Kidney tubule cell (primary cell): ENCODE measurements around the gene HTRA1.

ENCODE experiments used
- DNase-seq: peaks from one replicate; pipeline ENCODE4 v3.0.0-alpha.2; 2018; ENCODE audit warnings: low spot score

HTRA1 gene

GRCh38 chr10:122554131-122555036, 93.0 kb downstream of the HTRA1 start:
- no peak for DNase-seq

GRCh38 chr10:122555442-122555841, 94.1 kb downstream of the HTRA1 start:
- DNase-seq, result no peak

- peak; percentile 27 for DNase-seq
Observed at GRCh38 chr10:122557516-122557915, 96.2 kb downstream of the HTRA1 start.

GRCh38 chr10:122558452-122558851, 97.1 kb downstream of the HTRA1 start:
- no peak for DNase-seq

- DNase-seq, result no peak
Observed at GRCh38 chr10:122559228-122559627, 97.9 kb downstream of the HTRA1 start.

GRCh38 chr10:122560279-122560804, 99.0 kb downstream of the HTRA1 start, which contains the start of gene DMBT1:
Gene DMBT1 (plus strand): TSS chr10:122560754. CDS start chr10:122560771, 17 bp downstream.
- no peak for DNase-seq

GRCh38 chr10:122561212-122561611, 99.9 kb downstream of the HTRA1 start:
- peak; percentile 76 for DNase-seq

GRCh38 chr10:122561792-122562191, 100.4 kb downstream of the HTRA1 start:
- DNase-seq, result no peak
